Thymus (tissue), 11 donors: Measurements from ENCODE around the gene SSUH2. TPM values are rescaled to one million over a fixed set of nuclear protein-coding genes. Genes with fewer than 3 reads are reported as not detected.

Source experiments
- DNase-seq, 9 donors: peaks; one replicate each; pipeline ENCODE4 v3.0.0-alpha.2; 2013; ENCODE audit warnings: low spot score in 9 of 9, low read depth in 6 of 9, missing footprints in 1 of 9
- H3K27ac ChIP-seq, 2 donors: one replicate each; pipeline ENCODE4 v1.5.1; 2013; ENCODE audit warnings: control low read depth in 1 of 2, low read depth in 1 of 2, low read length in 1 of 2, mild to moderate bottlenecking in 1 of 2, moderate library complexity in 1 of 2
- H3K27me3 ChIP-seq, 2 donors: one replicate each; pipeline ENCODE4 v1.5.1; 2013; ENCODE audit warnings: low read length in 1 of 2; ENCODE audit not compliant: control insufficient read depth in 2 of 2, insufficient read depth in 1 of 2
- H3K36me3 ChIP-seq, 2 donors: one replicate each; pipeline ENCODE4 v1.5.1; 2013; ENCODE audit warnings: low read length in 1 of 2, mild to moderate bottlenecking in 1 of 2, moderate library complexity in 1 of 2; ENCODE audit not compliant: control insufficient read depth in 2 of 2, insufficient read depth in 2 of 2
- H3K4me1 ChIP-seq, 2 donors: one replicate each; pipeline ENCODE4 v1.5.1; 2013; ENCODE audit warnings: low read length in 2 of 2; ENCODE audit not compliant: control insufficient read depth in 2 of 2, insufficient read depth in 2 of 2
- H3K4me3 ChIP-seq, 2 donors: one replicate each; pipeline ENCODE4 v1.5.1; 2013; ENCODE audit warnings: low read length in 2 of 2, control low read depth in 1 of 2, mild to moderate bottlenecking in 1 of 2
- H3K9me3 ChIP-seq, 2 donors: one replicate each; pipeline ENCODE4 v1.5.1; 2013; ENCODE audit warnings: low read length in 1 of 2, mild to moderate bottlenecking in 1 of 2; ENCODE audit not compliant: control insufficient read depth in 2 of 2, insufficient read depth in 1 of 2
- WGBS: extraction: QIAGEN DNeasy Blood & Tissue Kit; methylation state at CpG from one replicate; pipeline ENCODE4 v1.1.7; 2013; 5-methylcytosine and 5-hydroxymethylcytosine counted together
- polyA plus RNA-seq: library from polyadenylated mRNA; stranded (reverse); fragments of 200-250 nt; gene quantifications from one replicate; pipeline ENCODE4 v1.2.3, GENCODE V29; 2013
- total RNA-seq: library from RNA; stranded (reverse); fragments of 120-200 nt; gene quantifications from one replicate; pipeline ENCODE4 v1.2.4, GENCODE V29; 2013
- donor health status: healthy.

Gene SSUH2
- total and polyA plus RNA-seq, 2 donors, result 0.47 to 1.0 TPM

DNA sequence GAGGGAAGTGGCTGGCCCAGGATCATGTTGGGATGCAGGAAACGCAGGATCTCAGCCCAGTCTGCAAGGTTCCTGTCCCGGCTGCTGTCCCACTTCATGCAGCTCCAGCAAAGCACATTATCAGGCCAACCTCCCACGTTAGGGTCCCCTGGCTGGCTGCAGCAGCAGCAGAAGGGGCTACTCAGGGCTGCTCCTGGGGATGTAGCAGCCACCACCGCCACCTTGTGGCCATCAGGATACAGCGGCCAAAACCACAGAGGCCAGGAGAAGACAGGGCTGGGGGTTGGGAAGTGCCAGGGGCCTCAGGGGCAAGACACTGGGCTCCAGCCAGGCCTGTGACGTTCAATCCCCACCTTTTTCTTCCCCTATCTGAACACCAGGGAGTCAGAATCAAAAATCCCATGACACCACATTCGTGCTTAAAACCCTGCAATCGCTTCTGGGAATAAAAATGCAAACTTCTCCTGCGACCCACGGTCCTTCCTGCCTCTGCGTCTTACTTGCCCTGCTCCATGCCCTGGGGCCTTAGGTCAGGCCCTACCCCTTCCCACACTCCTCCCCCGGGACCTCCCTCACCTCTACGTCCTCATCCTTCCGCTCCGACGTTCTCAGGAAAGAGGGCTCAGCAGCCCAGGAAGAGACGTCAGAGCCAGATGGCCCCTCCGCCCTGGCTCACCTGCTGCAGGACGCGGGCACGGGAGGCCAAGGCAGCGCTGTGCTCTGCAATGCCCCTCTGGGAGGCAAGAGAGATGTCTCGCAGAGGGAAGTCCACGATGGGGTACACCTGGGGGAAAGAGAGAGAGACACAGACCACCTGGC is 21.5 kb downstream of the SSUH2 start:
- no peaks in the 10 kb centered on the region for H3K4me1 ChIP-seq
- peaks cover 0 to 7% of the 10 kb centered on the region in 2 donors for H3K9me3 ChIP-seq
- peak in 8 of 9 donors; percentile 11 to 64 (median 35) for DNase-seq
- no peaks in the 10 kb centered on the region for H3K36me3 ChIP-seq
- H3K4me3 ChIP-seq, result no peak overlapping the region
- H3K27me3 ChIP-seq, result peaks cover 0 to 4% of the 10 kb centered on the region in 2 donors
- H3K27ac ChIP-seq, result no peak overlapping the region
- 47% methylated on average over 24 of the region's 24 CpGs for WGBS

DNA sequence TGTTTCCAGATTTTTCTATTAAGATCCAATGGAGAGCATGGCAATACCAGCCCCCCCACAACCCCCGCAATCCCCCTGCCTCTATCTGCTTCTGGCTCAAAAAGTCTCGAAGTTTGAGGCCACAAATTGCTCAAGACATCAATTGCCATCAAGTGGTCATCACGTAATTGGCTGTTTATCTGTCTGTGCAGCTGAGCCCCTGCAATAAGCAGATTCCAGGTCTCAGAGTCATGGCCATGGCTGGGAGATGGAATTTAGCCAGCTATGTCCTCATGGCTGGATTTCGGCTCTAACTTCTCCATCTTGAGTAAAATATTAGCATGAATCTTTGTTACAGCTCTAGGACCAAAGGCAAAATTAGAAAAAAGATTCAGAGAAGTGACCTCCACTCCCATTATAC is 22.7 kb downstream of the SSUH2 start:
- Histone ChIP-seq H3K27me3 (peaks cover 0 to 4% of the 10 kb centered on the region in 2 donors), H3K36me3 (no peaks in the 10 kb centered on the region), H3K9me3 (peaks cover 0 to 11% of the 10 kb centered on the region in 2 donors), H3K4me1 (no peaks in the 10 kb centered on the region), H3K27ac (no peak overlapping the region), H3K4me3 (no peak overlapping the region)
- 97% methylated on average over 4 of the region's 4 CpGs for WGBS
- no peak for DNase-seq

DNA sequence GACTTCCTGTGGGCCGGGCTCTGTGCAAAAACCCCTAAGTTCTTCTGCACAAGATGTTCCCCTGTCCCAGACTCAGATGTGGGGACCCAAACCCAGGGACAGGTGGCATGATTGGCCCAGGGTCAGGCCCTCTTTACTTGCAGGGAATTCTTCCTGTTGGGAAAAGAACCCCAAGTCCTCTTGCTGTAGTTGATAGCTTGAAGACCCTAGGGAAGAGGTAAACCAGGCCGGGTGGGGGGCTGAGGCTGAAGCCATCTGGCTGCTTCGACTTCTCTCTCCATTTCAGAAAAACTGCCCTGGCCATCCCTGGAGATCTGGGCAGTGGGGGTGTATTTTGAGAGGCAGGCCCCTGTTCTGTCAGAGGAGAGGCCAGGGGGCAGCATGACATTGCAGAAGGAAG is 23.5 kb downstream of the SSUH2 start:
- DNase-seq, result no peak
- Histone ChIP-seq H3K27me3 (peaks cover 0 to 4% of the 10 kb centered on the region in 2 donors), H3K9me3 (peaks cover 0 to 11% of the 10 kb centered on the region in 2 donors), H3K36me3 (no peaks in the 10 kb centered on the region), H3K27ac (no peak overlapping the region), H3K4me1 (no peaks in the 10 kb centered on the region), H3K4me3 (no peak overlapping the region)
- 87% methylated on average over 3 of the region's 3 CpGs for WGBS

DNA sequence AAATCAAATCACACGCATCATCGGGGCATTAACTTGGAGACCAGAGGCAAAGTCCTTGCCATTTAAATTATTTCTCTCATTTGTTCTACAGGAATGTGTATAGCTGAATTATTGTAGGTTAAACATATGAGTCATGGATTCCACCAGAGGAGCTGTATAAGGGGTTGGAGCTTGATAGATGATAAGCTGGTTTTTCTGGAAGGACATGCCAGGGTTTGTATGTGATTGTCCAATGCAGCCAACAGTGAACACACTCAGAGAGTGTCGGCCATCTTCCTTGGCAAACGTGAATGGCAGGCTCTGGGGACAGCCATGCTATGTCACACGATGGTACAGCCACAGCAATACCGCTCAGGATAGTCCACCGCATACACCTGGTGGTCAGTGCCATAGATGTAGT is 25.1 kb downstream of the SSUH2 start:
- H3K36me3 ChIP-seq, result no peaks in the 10 kb centered on the region
- H3K27me3 ChIP-seq, result peaks cover 0 to 4% of the 10 kb centered on the region in 2 donors
- DNase-seq, result no peak
- H3K27ac ChIP-seq, result no peak overlapping the region
- H3K4me1 ChIP-seq, result no peaks in the 10 kb centered on the region
- H3K4me3 ChIP-seq, result no peak overlapping the region
- 99% methylated on average over 7 of the region's 7 CpGs for WGBS
- H3K9me3 ChIP-seq, result peaks cover 0 to 11% of the 10 kb centered on the region in 2 donors

DNA sequence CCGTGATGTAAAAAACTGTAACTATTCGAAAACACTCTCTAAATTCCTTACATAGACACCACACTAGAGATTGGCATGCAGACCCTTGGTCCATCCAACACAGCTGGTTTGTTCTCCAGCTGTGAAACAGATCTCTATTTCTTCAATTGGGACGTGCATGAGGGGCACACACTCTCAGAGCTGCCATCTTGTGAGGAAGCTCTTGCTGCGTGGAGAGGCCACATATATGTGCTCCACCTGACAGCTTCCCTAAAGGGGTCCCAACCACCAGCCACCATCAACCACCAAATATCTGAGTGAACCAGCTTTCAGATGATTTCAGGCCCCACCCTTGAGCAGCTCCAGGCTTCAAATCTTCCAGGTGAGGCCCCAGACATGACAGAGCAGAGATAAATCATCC is 25.6 kb downstream of the SSUH2 start:
- Histone ChIP-seq H3K27ac (no peak overlapping the region), H3K9me3 (peaks cover 0 to 11% of the 10 kb centered on the region in 2 donors), H3K4me3 (no peak overlapping the region), H3K36me3 (no peaks in the 10 kb centered on the region), H3K4me1 (no peaks in the 10 kb centered on the region), H3K27me3 (peaks cover 0 to 4% of the 10 kb centered on the region in 2 donors)
- DNase-seq, result no peak
- WGBS, result 94% methylated on average over 4 of the region's 4 CpGs

DNA sequence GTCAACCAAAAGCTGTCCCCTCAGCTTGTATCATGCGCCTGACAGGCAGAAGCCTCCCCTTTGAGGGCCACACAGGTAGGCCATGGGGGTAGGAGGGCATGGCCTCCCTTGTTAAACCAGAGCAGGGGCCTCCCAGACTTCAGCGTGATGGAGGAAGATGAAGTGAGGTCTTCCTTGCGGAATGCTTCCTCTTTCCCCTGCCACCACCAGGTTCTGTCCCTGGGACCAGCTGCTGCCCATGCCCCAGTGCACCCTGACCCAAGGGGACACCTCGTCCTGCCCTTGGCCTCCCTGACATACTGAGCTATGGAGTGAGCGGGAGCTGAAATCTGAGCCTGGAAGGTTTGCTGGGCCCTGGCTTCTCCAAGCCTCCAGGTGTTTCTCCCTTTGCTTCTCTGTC is 26.7 kb downstream of the SSUH2 start:
- no peaks in the 10 kb centered on the region for H3K36me3 ChIP-seq
- H3K4me3 ChIP-seq, result no peak overlapping the region

DNA sequence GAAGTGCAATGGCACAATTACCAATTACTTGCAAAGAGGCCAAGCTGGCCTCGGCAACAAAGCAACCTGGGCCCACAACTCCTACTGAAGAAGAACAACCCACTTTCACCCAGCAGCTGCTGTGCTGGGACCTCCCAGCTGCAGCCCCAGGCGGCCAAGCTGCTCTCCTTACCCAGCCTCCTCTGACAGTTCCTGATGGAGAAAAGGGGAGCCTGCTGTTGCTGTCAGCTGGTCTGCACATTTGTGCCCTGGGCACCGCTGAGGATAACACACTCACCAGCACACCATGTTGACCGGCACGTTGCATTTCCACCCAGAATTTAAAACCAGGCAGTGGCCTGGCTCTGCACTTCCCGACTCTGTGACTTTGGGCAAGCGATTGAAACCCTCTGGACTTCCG is 33.6 kb downstream of the SSUH2 start:
- H3K4me3 ChIP-seq, result no peak overlapping the region
- H3K27ac ChIP-seq, result no peak overlapping the region
- no peaks in the 10 kb centered on the region for H3K36me3 ChIP-seq
- H3K9me3 ChIP-seq, result no peaks in the 10 kb centered on the region
- no peak for DNase-seq
- peaks cover 0 to 3% of the 10 kb centered on the region in 2 donors for H3K4me1 ChIP-seq
- no peaks in the 10 kb centered on the region for H3K27me3 ChIP-seq
- whole genome bisulfite sequencing, result 96% methylated on average over 8 of the region's 8 CpGs

More for the DNA sequence above, 26.7 kb downstream of the SSUH2 start:
- no peaks in the 10 kb centered on the region for H3K27me3 ChIP-seq
- 95% methylated on average over 5 of the region's 5 CpGs for WGBS
- peaks cover 0 to 11% of the 10 kb centered on the region in 2 donors for H3K9me3 ChIP-seq
- H3K27ac ChIP-seq, result no peak overlapping the region
- H3K4me1 ChIP-seq, result no peaks in the 10 kb centered on the region
- DNase-seq, result no peak

DNA sequence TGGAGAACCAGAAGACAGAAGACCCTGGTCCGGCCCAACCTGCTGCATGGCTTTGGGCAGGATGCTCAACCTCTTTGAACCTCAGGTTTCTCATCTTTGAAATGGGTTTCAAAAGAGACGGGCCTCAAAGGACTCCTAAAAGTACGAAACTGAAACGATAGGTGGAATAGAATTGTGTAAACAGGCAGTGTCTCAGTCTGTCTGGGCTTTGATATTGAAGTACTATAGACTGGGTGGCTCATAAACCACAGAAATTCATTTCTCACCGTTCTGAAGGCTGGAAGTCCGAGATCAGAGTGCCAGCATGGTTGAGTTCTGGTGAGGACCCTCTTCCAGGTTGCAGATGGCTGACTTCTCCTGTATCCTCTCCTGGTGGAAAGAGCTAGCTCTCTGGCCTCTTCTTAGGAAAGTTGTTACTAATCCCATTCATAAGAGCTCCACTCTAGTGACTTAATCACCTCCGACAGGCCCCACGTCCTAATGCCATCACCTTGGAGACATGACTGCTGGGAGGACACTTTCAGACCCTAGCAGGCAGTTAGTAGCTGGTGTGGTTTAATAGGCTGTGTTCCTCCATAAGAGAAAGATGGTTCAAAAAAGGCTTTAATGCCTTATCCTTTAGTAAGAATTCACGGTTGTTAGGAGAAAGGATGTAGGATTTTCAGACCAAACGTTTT is 35.7 kb downstream of the SSUH2 start:
- WGBS, result 81% methylated on average over 10 of the region's 10 CpGs
- peaks cover 0 to 3% of the 10 kb centered on the region in 2 donors for H3K4me1 ChIP-seq
- H3K27me3 ChIP-seq, result no peaks in the 10 kb centered on the region
- H3K9me3 ChIP-seq, result no peaks in the 10 kb centered on the region
- no peak overlapping the region for H3K4me3 ChIP-seq
- H3K36me3 ChIP-seq, result no peaks in the 10 kb centered on the region
- no peak overlapping the region for H3K27ac ChIP-seq
- no peak for DNase-seq

DNA sequence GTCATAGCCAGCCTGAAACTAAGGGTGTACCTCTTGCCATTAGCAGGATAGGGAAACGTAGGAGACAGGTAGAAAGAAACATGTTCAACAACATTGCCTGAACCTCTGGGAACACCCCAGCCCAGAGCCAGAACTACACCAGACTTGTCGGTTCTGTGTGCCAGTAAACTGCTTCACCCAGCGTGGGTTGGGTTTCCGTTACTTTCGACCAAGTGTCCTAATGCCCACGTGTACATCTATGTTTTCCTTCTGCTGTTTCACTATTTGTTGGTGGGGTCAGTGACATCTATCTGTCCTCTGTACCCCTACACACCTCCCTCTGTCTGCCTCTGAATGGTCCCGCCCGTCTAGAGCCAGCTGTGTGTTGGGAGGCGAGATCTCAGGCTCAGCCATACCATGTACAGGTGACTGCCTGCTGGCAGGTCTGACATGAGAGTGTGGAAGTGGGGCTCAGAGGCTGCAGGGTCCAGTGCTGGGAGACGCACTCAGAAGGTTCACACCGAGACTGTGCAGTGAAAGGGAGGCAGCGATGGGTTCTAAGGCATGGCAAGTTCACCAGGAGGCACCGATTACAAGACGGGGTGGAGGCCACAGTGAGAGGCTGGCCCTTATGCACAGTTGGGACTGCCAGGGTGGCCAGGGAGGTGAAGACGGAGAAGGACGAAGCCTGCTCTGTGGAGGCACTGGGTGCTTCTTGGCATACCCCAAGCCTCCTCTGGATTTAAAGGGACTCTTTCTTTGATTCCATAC is 36.4 kb downstream of the SSUH2 start:
- no peaks in the 10 kb centered on the region for H3K36me3 ChIP-seq
- H3K4me1 ChIP-seq, result peaks cover 0 to 3% of the 10 kb centered on the region in 2 donors
- no peak for DNase-seq
- no peaks in the 10 kb centered on the region for H3K9me3 ChIP-seq
- no peak overlapping the region for H3K27ac ChIP-seq
- 94% methylated on average over 16 of the region's 16 CpGs for WGBS
- no peaks in the 10 kb centered on the region for H3K27me3 ChIP-seq
- no peak overlapping the region for H3K4me3 ChIP-seq
